ENCODE measurements around the gene PLG. TPM values are rescaled to one million over a fixed set of nuclear protein-coding genes. Genes with fewer than 3 reads are reported as not detected.
"Not testable (repeated sequence)": the region's sequence is repeated elsewhere in the genome, so short reads cannot be mapped to it uniquely, and the experiment has no call there.

The PLG gene
- total and polyA plus RNA-seq, 3 experiments from 2014 or later, result 0.33 TPM; not detected in 2

DNA sequence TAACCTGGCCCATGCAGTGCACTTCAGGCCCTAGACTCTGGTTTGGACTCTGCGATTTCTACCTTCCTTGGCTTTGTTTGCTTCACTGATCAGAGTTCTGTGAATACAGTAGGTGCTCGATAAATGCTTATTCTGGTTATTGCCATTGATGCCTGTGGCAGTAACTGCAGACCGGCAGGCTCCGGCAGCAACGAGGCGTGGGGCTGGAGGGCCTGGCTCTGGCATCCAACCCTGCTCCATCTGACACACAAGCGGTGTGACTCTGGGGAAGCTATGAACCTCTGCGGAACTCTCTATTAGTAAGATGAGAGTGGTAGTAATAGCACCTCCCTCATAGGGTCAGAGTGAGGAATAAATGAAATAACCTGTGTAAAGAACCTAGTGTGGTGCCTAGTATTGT, 66.1 kb downstream of the PLG start:
- DNase-seq, result no peak
- Histone ChIP-seq H3K27ac (ENCODE audit: low read depth, low read length) (no peak overlapping the region), H3K4me1 (ENCODE audit: insufficient read depth, low read length) (no peaks in the 10 kb centered on the region), H3K36me3 (ENCODE audit: insufficient read depth, low read length) (no peaks in the 10 kb centered on the region), H3K9me3 (ENCODE audit: low read length) (no peaks in the 10 kb centered on the region), H3K27me3 (ENCODE audit: insufficient read depth, low read length, poor library complexity, severe bottlenecking) (no peaks in the 10 kb centered on the region), H3K4me3 (ENCODE audit: low read length) (no peak overlapping the region)
- ChIA-PET POLR2A (no interaction called here), CTCF (interaction anchor here (0.5 kb wide), 1 partner anchor 706 kb away, joined by 3 read pairs; no protein-coding TSS in a partner anchor)
- Mint-ChIP-seq H3K9me3 (no peaks in the 10 kb centered on the region), H3K27ac (no peak overlapping the region), H3K27me3 (peaks cover 22 to 28% of the 10 kb centered on the region in 2 donors), H3K4me1 (peaks cover 0 to 14% (median 0%) of the 10 kb centered on the region in 3 donors), H3K4me3 (peak overlapping the region in 2 of 7 donors; percentile 26 to 57), H3K36me3 (no peaks in the 10 kb centered on the region)

- Mint-ChIP-seq H3K36me3 (no peaks in the 10 kb centered on the region), H3K27me3 (peaks cover 2 to 5% of the 10 kb centered on the region in 2 donors), H3K27ac (no peak overlapping the region), H3K4me1 (no peaks in the 10 kb centered on the region), H3K9me3 (no peaks in the 10 kb centered on the region), H3K4me3 (no peak overlapping the region)
- Histone ChIP-seq H3K36me3 (ENCODE audit: insufficient read depth, low read length) (no peaks in the 10 kb centered on the region), H3K4me3 (ENCODE audit: low read length) (no peak overlapping the region), H3K4me1 (ENCODE audit: insufficient read depth, low read length) (no peaks in the 10 kb centered on the region), H3K9me3 (ENCODE audit: low read length) (no peaks in the 10 kb centered on the region), H3K27ac (ENCODE audit: low read depth, low read length) (no peak overlapping the region), H3K27me3 (ENCODE audit: insufficient read depth, low read length, poor library complexity, severe bottlenecking) (no peaks in the 10 kb centered on the region)
- DNase-seq, result no peak
- ChIA-PET CTCF (no interaction called here), POLR2A (no interaction called here)
Measured at GRCh38 chr6:160774399-160774798, 72.4 kb downstream of the PLG start.

- H3K9me3 ChIP-seq (ENCODE audit: low read length), result no peaks in the 10 kb centered on the region
- POLR2A ChIA-PET, result no interaction called here
- peaks cover 0 to 5% of the 10 kb centered on the region in 2 donors for H3K27me3 Mint-ChIP-seq
- H3K36me3 ChIP-seq (ENCODE audit: insufficient read depth, low read length), result no peaks in the 10 kb centered on the region
- H3K9me3 Mint-ChIP-seq, result peaks cover 0 to 6% (median 2%) of the 10 kb centered on the region in 5 donors
- H3K4me1 ChIP-seq (ENCODE audit: insufficient read depth, low read length), result no peaks in the 10 kb centered on the region
- no peak overlapping the region for H3K27ac ChIP-seq (ENCODE audit: low read depth, low read length)
- CTCF ChIA-PET, result no interaction called here
- H3K27me3 ChIP-seq (ENCODE audit: insufficient read depth, low read length, poor library complexity, severe bottlenecking), result no peaks in the 10 kb centered on the region
- H3K4me1 Mint-ChIP-seq, result no peaks in the 10 kb centered on the region
- H3K36me3 Mint-ChIP-seq, result no peaks in the 10 kb centered on the region
- no peak overlapping the region for H3K4me3 Mint-ChIP-seq
- no peak overlapping the region for H3K27ac Mint-ChIP-seq
- DNase-seq, result no peak
- no peak overlapping the region for H3K4me3 ChIP-seq (ENCODE audit: low read length)
Measured at GRCh38 chr6:160775792-160776580, 73.9 kb downstream of the PLG start.

DNA sequence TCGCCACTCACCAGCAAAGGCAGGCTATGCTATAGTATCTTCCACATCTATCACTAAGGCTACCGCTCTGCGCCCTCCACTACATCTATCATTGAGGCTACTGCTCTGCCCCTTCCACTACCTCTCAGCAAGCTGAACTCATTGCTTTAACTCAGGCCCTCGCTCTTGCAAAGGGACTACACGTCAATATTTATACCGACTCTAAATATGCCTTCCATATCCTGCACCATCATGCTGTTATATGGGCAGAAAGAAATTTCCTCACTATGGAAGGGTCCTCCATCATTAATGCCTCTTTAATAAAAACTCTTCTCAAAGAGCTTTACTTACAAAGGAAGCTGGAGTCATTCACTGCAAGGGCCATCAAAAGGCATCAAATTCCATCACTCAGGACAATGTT, 77.1 kb downstream of the PLG start:
- H3K27me3 ChIP-seq (ENCODE audit: insufficient read depth, low read length, poor library complexity, severe bottlenecking); H3K36me3 ChIP-seq (ENCODE audit: insufficient read depth, low read length); H3K4me3 ChIP-seq (ENCODE audit: low read length); DNase-seq; H3K9me3 ChIP-seq (ENCODE audit: low read length); H3K27ac Mint-ChIP-seq; H3K4me1 ChIP-seq (ENCODE audit: insufficient read depth, low read length); H3K4me3 Mint-ChIP-seq; H3K27ac ChIP-seq (ENCODE audit: low read depth, low read length); POLR2A ChIA-PET; H3K36me3 Mint-ChIP-seq; H3K9me3 Mint-ChIP-seq; CTCF ChIA-PET; H3K4me1 Mint-ChIP-seq; H3K27me3 Mint-ChIP-seq: not testable (repeated sequence)

DNA sequence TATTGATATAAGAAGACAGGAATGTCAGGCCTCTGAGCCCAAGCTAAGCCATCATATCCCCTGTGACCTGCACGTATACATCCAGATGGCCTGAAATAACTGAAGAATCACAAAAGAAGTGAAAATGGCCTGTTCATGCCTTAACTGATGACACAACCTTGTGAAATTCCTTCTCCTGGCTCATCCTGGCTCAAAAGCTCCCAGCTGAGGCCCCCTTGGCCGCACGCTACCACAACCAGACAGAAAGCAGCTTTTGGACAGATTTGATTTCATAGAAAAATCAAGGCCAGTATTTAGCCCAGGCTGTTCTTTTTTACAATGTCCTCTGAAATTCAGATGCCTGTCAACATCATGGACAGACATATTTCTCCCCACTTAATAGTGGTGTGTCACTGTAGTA, 78.6 kb downstream of the PLG start:
- H3K36me3 Mint-ChIP-seq; CTCF ChIA-PET; H3K9me3 ChIP-seq (ENCODE audit: low read length); H3K4me3 Mint-ChIP-seq; H3K27ac Mint-ChIP-seq; H3K9me3 Mint-ChIP-seq; H3K4me1 Mint-ChIP-seq; H3K27me3 Mint-ChIP-seq; H3K4me3 ChIP-seq (ENCODE audit: low read length); H3K27me3 ChIP-seq (ENCODE audit: insufficient read depth, low read length, poor library complexity, severe bottlenecking); H3K4me1 ChIP-seq (ENCODE audit: insufficient read depth, low read length); H3K27ac ChIP-seq (ENCODE audit: low read depth, low read length); POLR2A ChIA-PET; H3K36me3 ChIP-seq (ENCODE audit: insufficient read depth, low read length); DNase-seq: not testable (repeated sequence)

DNA sequence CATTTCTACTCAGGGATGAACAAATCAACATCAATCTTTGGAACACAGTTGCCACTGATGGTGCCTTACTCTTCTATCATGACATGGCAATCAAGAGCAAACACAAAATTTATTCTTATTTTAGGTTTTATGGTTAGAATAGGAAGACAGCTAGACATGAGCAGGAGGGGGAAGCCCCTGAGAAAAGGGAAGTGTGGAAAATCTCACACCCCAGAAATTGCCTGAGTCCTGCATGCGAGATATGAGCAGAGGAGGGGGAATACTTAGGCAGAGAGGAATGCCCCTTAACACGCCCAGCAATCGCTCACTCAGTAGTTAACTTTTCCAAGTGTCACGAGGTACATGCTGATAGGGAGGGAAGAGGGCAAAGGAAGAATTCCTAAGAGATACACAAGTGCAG, 79.3 kb downstream of the PLG start:
- no peaks in the 10 kb centered on the region for H3K9me3 ChIP-seq (ENCODE audit: low read length)
- no peaks in the 10 kb centered on the region for H3K4me1 Mint-ChIP-seq
- no peak for DNase-seq
- no peaks in the 10 kb centered on the region for H3K27me3 ChIP-seq (ENCODE audit: insufficient read depth, low read length, poor library complexity, severe bottlenecking)
- H3K36me3 Mint-ChIP-seq, result no peaks in the 10 kb centered on the region
- no peaks in the 10 kb centered on the region for H3K36me3 ChIP-seq (ENCODE audit: insufficient read depth, low read length)
- H3K27ac ChIP-seq (ENCODE audit: low read depth, low read length), result no peak overlapping the region
- no peaks in the 10 kb centered on the region for H3K4me1 ChIP-seq (ENCODE audit: insufficient read depth, low read length)
- H3K4me3 ChIP-seq (ENCODE audit: low read length), result no peak overlapping the region
- peaks cover 0 to 6% (median 2%) of the 10 kb centered on the region in 5 donors for H3K9me3 Mint-ChIP-seq
- POLR2A ChIA-PET, result no interaction called here
- no peak overlapping the region for H3K4me3 Mint-ChIP-seq
- peaks cover 3 to 5% of the 10 kb centered on the region in 2 donors for H3K27me3 Mint-ChIP-seq
- no peak overlapping the region for H3K27ac Mint-ChIP-seq
- CTCF ChIA-PET, result no interaction called here

- ChIA-PET POLR2A (no interaction called here), CTCF (no interaction called here)
- Histone ChIP-seq H3K9me3 (ENCODE audit: low read length) (no peaks in the 10 kb centered on the region), H3K4me1 (ENCODE audit: insufficient read depth, low read length) (no peaks in the 10 kb centered on the region), H3K36me3 (ENCODE audit: insufficient read depth, low read length) (no peaks in the 10 kb centered on the region), H3K27me3 (ENCODE audit: insufficient read depth, low read length, poor library complexity, severe bottlenecking) (no peaks in the 10 kb centered on the region), H3K27ac (ENCODE audit: low read depth, low read length) (no peak overlapping the region), H3K4me3 (ENCODE audit: low read length) (no peak overlapping the region)
- H3K36me3 Mint-ChIP-seq, result no peaks in the 10 kb centered on the region
- no peak for DNase-seq
- H3K27me3 Mint-ChIP-seq, result peaks cover 3 to 5% of the 10 kb centered on the region in 2 donors
- H3K4me1 Mint-ChIP-seq, result no peaks in the 10 kb centered on the region
- no peak overlapping the region for H3K4me3 Mint-ChIP-seq
- H3K27ac Mint-ChIP-seq, result no peak overlapping the region
- peaks cover 0 to 6% (median 2%) of the 10 kb centered on the region in 5 donors for H3K9me3 Mint-ChIP-seq
Measured at GRCh38 chr6:160782228-160782627, 80.2 kb downstream of the PLG start.

GRCh38 chr6:160783741-160784140, 81.7 kb downstream of the PLG start:
- no peak for DNase-seq
- Histone ChIP-seq H3K9me3 (ENCODE audit: low read length) (no peaks in the 10 kb centered on the region), H3K27me3 (ENCODE audit: insufficient read depth, low read length, poor library complexity, severe bottlenecking) (no peaks in the 10 kb centered on the region), H3K36me3 (ENCODE audit: insufficient read depth, low read length) (no peaks in the 10 kb centered on the region), H3K4me3 (ENCODE audit: low read length) (no peak overlapping the region), H3K4me1 (ENCODE audit: insufficient read depth, low read length) (no peaks in the 10 kb centered on the region), H3K27ac (ENCODE audit: low read depth, low read length) (no peak overlapping the region)
- H3K36me3 Mint-ChIP-seq, result no peaks in the 10 kb centered on the region
- H3K4me3 Mint-ChIP-seq, result no peak overlapping the region
- H3K4me1 Mint-ChIP-seq, result no peaks in the 10 kb centered on the region
- H3K27ac Mint-ChIP-seq, result no peak overlapping the region
- H3K27me3 Mint-ChIP-seq, result peaks cover 3 to 5% of the 10 kb centered on the region in 2 donors
- POLR2A ChIA-PET, result no interaction called here
- H3K9me3 Mint-ChIP-seq, result peaks cover 0 to 8% (median 6%) of the 10 kb centered on the region in 5 donors
- CTCF ChIA-PET, result no interaction called here

Measured in CD8-positive, alpha-beta memory T cell (primary cell).